Fibroblast of skin of scalp (primary cell): ENCODE results near the gene UFSP2.

Experiments used
- DNase-seq: peaks from one replicate; pipeline ENCODE4 v3.0.0-alpha.2; 2013

The UFSP2 gene

GRCh38 chr4:185424905-185425646 is 688 bp downstream of the UFSP2 start:
- no peak for DNase-seq

- DNase-seq = peak; percentile 48
These were observed 4.2 kb downstream of the UFSP2 start for GRCh38 chr4:185421366-185422124.

GRCh38 chr4:185416955-185417354 is 8.8 kb downstream of the UFSP2 start:
- DNase-seq = no peak

GRCh38 chr4:185412412-185412811 is 13.4 kb downstream of the UFSP2 start:
- DNase-seq = no peak

- DNase-seq = no peak
These were observed 13.9 kb downstream of the UFSP2 start for GRCh38 chr4:185411849-185412248.

- no peak for DNase-seq
These were observed 17.3 kb downstream of the UFSP2 start for GRCh38 chr4:185408432-185408831.

- DNase-seq = no peak
These were observed 20.3 kb downstream of the UFSP2 start for GRCh38 chr4:185405296-185405999.

GRCh38 chr4:185404031-185404430 is 21.7 kb downstream of the UFSP2 start:
- DNase-seq = no peak

GRCh38 chr4:185399466-185399865 is 26.3 kb downstream of the UFSP2 start:
- no peak for DNase-seq

GRCh38 chr4:185398618-185399017 is 27.1 kb downstream of the UFSP2 start:
- DNase-seq = no peak

- DNase-seq = no peak
These were observed 28.9 kb downstream of the UFSP2 start, which contains the start of gene ANKRD37 for GRCh38 chr4:185396724-185397385. Gene ANKRD37 (plus strand): TSS chr4:185396841. CDS start chr4:185396924, 83 bp downstream.

GRCh38 chr4:185395956-185396723 is 29.6 kb downstream of the UFSP2 start:
- DNase-seq = peak; percentile 99

- DNase-seq = no peak
These were observed 30.4 kb downstream of the UFSP2 start, which contains the start of gene LRP2BP for GRCh38 chr4:185395238-185395955. Gene LRP2BP (minus strand): TSS chr4:185395924. CDS start chr4:185378186, 17,738 bp downstream.

GRCh38 chr4:185394568-185395237 is 31.1 kb downstream of the UFSP2 start:
- no peak for DNase-seq

- no peak for DNase-seq
These were observed 33.6 kb downstream of the UFSP2 start for GRCh38 chr4:185392156-185392555.

- no peak for DNase-seq
These were observed 34.8 kb downstream of the UFSP2 start for GRCh38 chr4:185390941-185391340.

GRCh38 chr4:185387957-185388356 is 37.8 kb downstream of the UFSP2 start:
- no peak for DNase-seq

GRCh38 chr4:185384930-185385331 is 40.8 kb downstream of the UFSP2 start:
- no peak for DNase-seq

GRCh38 chr4:185384061-185384460 is 41.7 kb downstream of the UFSP2 start:
- DNase-seq = no peak

- no peak for DNase-seq
These were observed 42.3 kb downstream of the UFSP2 start for GRCh38 chr4:185383451-185383850.
